ENCODE measurements around the gene ATG14. TPM values are rescaled to one million over a fixed set of nuclear protein-coding genes. Genes with fewer than 3 reads are reported as not detected.
A peak's percentile ranks its signal among the peaks of the same experiment; 100 is the strongest.

The ATG14 gene
- total and polyA plus RNA-seq, 2 of the 13 experiments (the other 11 are each of a cell fraction or from before 2014, with no cell fraction given) = 7.2 to 9.1 TPM

DNA sequence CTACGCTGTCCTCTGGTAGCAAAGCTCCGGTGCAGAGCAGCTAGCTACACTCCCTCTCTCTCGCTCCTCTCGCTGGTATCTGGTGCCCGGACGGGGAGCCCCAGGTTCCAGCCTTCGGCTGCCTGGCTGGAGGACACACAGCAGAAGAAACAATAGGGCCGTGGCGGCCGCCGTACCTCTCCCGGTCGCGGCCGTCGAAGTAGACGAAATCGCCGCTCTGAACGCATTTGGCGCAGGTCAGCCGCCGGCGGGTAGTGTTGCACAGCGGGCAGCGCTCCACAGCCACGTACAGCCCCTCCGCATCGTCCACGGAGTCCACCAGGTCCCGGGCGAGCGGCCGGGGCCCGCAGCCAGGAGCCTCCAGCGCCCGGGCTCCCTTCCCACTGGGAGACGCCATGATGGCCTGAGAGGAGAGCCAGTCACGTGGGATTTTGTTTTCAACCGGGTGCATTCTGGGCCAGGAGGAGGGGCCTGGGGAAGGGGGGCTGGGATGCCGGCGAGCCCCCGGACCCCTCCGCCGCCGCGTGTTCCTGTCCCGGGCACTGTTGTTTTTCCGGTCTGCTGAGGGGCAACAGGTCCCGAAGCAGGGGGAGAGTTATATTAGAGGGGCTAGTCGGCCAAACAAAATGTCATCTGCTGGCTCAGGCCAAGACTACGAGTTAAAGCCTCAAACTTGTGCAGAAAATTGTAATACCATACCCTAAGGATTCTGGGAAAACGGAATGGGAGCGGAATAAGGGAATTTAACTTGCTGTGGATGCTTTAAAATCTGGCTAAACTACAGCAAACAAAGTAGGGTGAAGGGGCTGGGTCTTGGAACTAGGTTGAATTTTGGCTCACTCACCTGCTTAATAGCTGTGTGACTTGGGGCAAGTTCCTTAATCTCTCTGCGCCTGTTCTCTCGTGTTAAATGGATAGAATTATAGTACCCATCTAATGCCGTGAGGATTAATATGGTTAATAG is at the start of gene ATG14 (continued):
- TF ChIP-seq, protein P1, sequence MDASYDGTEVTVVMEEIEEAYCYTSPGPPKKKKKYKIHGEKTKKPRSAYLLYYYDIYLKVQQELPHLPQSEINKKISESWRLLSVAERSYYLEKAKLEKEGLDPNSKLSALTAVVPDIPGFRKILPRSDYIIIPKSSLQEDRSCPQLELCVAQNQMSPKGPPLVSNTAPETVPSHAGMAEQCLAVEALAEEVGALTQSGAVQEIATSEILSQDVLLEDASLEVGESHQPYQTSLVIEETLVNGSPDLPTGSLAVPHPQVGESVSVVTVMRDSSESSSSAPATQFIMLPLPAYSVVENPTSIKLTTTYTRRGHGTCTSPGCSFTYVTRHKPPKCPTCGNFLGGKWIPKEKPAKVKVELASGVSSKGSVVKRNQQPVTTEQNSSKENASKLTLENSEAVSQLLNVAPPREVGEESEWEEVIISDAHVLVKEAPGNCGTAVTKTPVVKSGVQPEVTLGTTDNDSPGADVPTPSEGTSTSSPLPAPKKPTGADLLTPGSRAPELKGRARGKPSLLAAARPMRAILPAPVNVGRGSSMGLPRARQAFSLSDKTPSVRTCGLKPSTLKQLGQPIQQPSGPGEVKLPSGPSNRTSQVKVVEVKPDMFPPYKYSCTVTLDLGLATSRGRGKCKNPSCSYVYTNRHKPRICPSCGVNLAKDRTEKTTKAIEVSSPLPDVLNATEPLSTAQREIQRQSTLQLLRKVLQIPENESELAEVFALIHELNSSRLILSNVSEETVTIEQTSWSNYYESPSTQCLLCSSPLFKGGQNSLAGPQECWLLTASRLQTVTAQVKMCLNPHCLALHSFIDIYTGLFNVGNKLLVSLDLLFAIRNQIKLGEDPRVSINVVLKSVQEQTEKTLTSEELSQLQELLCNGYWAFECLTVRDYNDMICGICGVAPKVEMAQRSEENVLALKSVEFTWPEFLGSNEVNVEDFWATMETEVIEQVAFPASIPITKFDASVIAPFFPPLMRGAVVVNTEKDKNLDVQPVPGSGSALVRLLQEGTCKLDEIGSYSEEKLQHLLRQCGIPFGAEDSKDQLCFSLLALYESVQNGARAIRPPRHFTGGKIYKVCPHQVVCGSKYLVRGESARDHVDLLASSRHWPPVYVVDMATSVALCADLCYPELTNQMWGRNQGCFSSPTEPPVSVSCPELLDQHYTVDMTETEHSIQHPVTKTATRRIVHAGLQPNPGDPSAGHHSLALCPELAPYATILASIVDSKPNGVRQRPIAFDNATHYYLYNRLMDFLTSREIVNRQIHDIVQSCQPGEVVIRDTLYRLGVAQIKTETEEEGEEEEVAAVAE (CRISPR knock-in tag; IDR thresholded peaks at IDR 0.05; ENCODE audit: borderline replicate concordance) = 0 out of 2 replicates have a peak, but pooled peaks have one; percentile 45
- TF ChIP-seq PTBP1 (IDR thresholded peaks at IDR 0.05; ENCODE audit: low read depth, low read length, poor library complexity, severe bottlenecking) (no peak), ZNF878 (CRISPR knock-in tag; IDR thresholded peaks at IDR 0.05) (no peak), MBD4 (IDR thresholded peaks at IDR 0.05; ENCODE audit: borderline replicate concordance, low read length) (no peak), TSC22D2 (CRISPR knock-in tag; IDR thresholded peaks at IDR 0.05; ENCODE audit: borderline replicate concordance) (peak; percentile 22; the same call in 1 of the 2 replicates), NFYB (CRISPR knock-in tag; IDR thresholded peaks at IDR 0.05) (no peak), HDAC2 (CRISPR knock-in tag; IDR thresholded peaks at IDR 0.05) (peak; percentile 85), ZNF326 (CRISPR knock-in tag; IDR thresholded peaks at IDR 0.05; ENCODE audit: borderline replicate concordance) (no peak), FLYWCH1 (CRISPR knock-in tag; IDR thresholded peaks at IDR 0.05) (no peak), EHMT2 (IDR thresholded peaks at IDR 0.05; ENCODE audit: borderline replicate concordance, low read depth, low read length) (no peak)
- TF ChIP-seq, protein P2, sequence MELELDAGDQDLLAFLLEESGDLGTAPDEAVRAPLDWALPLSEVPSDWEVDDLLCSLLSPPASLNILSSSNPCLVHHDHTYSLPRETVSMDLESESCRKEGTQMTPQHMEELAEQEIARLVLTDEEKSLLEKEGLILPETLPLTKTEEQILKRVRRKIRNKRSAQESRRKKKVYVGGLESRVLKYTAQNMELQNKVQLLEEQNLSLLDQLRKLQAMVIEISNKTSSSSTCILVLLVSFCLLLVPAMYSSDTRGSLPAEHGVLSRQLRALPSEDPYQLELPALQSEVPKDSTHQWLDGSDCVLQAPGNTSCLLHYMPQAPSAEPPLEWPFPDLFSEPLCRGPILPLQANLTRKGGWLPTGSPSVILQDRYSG (CRISPR knock-in tag; IDR thresholded peaks at IDR 0.05) = no peak
- TF ChIP-seq, protein P3, sequence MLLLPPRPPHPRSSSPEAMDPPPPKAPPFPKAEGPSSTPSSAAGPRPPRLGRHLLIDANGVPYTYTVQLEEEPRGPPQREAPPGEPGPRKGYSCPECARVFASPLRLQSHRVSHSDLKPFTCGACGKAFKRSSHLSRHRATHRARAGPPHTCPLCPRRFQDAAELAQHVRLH (CRISPR knock-in tag; IDR thresholded peaks at IDR 0.05; ENCODE audit: borderline replicate concordance, low read depth) = peak; percentile 48; the same call in 1 of the 2 replicates
- TF ChIP-seq, protein P4, sequence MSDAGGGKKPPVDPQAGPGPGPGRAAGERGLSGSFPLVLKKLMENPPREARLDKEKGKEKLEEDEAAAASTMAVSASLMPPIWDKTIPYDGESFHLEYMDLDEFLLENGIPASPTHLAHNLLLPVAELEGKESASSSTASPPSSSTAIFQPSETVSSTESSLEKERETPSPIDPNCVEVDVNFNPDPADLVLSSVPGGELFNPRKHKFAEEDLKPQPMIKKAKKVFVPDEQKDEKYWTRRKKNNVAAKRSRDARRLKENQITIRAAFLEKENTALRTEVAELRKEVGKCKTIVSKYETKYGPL (CRISPR knock-in tag; IDR thresholded peaks at IDR 0.05) = 0 out of 2 replicates have a peak, but pooled peaks have one; percentile 33
- TF ChIP-seq, protein P5, sequence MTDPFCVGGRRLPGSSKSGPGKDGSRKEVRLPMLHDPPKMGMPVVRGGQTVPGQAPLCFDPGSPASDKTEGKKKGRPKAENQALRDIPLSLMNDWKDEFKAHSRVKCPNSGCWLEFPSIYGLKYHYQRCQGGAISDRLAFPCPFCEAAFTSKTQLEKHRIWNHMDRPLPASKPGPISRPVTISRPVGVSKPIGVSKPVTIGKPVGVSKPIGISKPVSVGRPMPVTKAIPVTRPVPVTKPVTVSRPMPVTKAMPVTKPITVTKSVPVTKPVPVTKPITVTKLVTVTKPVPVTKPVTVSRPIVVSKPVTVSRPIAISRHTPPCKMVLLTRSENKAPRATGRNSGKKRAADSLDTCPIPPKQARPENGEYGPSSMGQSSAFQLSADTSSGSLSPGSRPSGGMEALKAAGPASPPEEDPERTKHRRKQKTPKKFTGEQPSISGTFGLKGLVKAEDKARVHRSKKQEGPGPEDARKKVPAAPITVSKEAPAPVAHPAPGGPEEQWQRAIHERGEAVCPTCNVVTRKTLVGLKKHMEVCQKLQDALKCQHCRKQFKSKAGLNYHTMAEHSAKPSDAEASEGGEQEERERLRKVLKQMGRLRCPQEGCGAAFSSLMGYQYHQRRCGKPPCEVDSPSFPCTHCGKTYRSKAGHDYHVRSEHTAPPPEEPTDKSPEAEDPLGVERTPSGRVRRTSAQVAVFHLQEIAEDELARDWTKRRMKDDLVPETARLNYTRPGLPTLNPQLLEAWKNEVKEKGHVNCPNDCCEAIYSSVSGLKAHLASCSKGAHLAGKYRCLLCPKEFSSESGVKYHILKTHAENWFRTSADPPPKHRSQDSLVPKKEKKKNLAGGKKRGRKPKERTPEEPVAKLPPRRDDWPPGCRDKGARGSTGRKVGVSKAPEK (CRISPR knock-in tag; IDR thresholded peaks at IDR 0.05; ENCODE audit: borderline replicate concordance) = no peak
- TF ChIP-seq, protein P6, sequence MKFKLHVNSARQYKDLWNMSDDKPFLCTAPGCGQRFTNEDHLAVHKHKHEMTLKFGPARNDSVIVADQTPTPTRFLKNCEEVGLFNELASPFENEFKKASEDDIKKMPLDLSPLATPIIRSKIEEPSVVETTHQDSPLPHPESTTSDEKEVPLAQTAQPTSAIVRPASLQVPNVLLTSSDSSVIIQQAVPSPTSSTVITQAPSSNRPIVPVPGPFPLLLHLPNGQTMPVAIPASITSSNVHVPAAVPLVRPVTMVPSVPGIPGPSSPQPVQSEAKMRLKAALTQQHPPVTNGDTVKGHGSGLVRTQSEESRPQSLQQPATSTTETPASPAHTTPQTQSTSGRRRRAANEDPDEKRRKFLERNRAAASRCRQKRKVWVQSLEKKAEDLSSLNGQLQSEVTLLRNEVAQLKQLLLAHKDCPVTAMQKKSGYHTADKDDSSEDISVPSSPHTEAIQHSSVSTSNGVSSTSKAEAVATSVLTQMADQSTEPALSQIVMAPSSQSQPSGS (CRISPR knock-in tag; IDR thresholded peaks at IDR 0.05) = peak; percentile 60; the same call in 1 of the 2 replicates

Data from HepG2 (cell line).